ENCODE data around the gene PRTN3. TPM values are rescaled to one million over a fixed set of nuclear protein-coding genes. Genes with fewer than 3 reads are reported as not detected.

The PRTN3 gene
- total RNA-seq, 1 experiment from 2014 or later = not detected

DNA sequence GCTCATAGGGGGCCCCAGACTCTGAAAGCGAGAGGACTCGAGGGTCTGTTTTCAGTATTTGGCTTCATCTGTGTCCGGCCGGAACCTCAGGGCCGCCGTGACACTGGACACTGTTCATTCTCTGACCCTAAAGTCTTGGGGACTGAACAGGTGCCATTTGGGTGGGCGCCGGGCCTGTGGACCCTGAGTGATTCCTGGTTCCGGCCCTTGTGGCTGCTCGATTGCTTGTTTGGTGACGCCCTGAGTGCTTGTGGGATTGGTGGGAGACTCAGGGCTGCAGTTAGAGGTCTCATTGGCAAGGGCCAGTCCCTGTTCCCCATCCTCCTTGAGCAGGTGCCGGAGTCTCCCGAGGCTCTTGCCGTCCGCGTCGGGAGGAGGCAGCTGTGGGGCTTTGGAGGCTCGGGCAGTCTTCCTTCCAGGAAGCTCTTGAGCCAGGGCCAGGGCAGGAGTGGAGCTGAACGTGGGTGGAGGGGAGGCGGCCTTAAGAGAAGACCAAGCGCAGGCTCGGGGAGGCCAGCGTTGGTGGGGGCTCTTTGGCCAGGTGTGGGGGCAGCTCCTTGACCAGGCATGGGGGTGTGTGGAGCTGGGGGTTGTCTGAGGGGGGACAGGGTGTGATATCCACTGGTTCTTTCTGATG is 38.8 kb upstream of the PRTN3 start:
- intact Hi-C loops (cut with micrococcal nuclease) = no loop called here
- H3K27me3 Mint-ChIP-seq (ENCODE audit: insufficient read depth, unreplicated experiment) = no peaks in the 10 kb centered on the region
- ChIA-PET POLR2A (interaction anchor here (0.7 to 1.6 kb wide), 4 partner anchors 24 to 130 kb away, joined by 3 to 5 read pairs (median 3); partner anchors contain the start of genes MED16 and RNU6-9), CTCF (interaction anchor here (0.8 kb wide), 1 partner anchor 296 kb away, joined by 3 read pairs; no protein-coding TSS in a partner anchor)
- TF ChIP-seq, protein P1, sequence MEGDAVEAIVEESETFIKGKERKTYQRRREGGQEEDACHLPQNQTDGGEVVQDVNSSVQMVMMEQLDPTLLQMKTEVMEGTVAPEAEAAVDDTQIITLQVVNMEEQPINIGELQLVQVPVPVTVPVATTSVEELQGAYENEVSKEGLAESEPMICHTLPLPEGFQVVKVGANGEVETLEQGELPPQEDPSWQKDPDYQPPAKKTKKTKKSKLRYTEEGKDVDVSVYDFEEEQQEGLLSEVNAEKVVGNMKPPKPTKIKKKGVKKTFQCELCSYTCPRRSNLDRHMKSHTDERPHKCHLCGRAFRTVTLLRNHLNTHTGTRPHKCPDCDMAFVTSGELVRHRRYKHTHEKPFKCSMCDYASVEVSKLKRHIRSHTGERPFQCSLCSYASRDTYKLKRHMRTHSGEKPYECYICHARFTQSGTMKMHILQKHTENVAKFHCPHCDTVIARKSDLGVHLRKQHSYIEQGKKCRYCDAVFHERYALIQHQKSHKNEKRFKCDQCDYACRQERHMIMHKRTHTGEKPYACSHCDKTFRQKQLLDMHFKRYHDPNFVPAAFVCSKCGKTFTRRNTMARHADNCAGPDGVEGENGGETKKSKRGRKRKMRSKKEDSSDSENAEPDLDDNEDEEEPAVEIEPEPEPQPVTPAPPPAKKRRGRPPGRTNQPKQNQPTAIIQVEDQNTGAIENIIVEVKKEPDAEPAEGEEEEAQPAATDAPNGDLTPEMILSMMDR (IDR thresholded peaks at IDR 0.05; ENCODE audit: unreplicated experiment) = no peak
- no peaks in the 10 kb centered on the region for H3K9me3 Mint-ChIP-seq (ENCODE audit: unreplicated experiment)
- H3K4me3 Mint-ChIP-seq (ENCODE audit: unreplicated experiment) = peak overlapping the region; percentile 61
- no peak for DNase-seq (ENCODE audit: unreplicated experiment)
- H3K27ac Mint-ChIP-seq (ENCODE audit: low read depth, unreplicated experiment) = peak overlapping the region; percentile 46
- no TSS peak for BruUV-seq (replicated peaks)
- H3K4me1 Mint-ChIP-seq (ENCODE audit: insufficient read depth, unreplicated experiment) = peaks cover 33% of the 10 kb centered on the region
- H3K36me3 Mint-ChIP-seq (ENCODE audit: insufficient read depth, unreplicated experiment) = peaks cover 70% of the 10 kb centered on the region

DNA sequence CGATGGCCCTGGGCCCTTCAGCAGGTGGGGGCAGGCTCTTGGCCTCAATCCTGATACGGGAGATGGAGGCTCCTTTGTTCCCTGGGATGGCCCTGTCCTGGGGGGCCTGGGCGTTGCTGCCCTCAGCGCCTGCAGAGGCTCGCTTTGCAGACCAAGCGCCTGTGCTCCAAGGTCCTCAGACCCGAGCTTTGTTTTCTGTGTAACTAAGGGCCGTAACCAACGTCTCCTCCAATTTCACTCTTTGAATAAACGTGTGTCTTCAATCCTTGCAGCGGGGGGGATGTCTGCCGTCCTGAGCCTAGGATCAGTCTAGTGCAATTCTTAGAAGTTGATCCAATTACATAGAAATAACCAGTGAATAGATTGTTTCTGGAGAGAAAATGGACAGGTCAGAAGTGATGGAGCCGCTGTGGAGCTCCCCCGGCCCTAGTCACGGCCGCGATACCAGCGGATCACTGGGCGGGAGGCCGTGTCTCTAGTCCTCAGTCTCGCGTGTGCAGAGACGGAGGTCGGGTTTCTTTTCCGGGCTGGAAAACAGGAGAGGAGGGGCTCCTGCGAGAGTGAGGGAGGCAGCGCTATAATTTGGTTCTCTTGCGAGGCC is 38.2 kb upstream of the PRTN3 start:
- H3K27ac Mint-ChIP-seq (ENCODE audit: low read depth, unreplicated experiment) = peak overlapping the region; percentile 46
- CTCF ChIA-PET = interaction anchor here (0.6 to 0.8 kb wide), 2 partner anchors 178 to 295 kb away, joined by 3 to 5 read pairs; no protein-coding TSS in a partner anchor
- H3K27me3 Mint-ChIP-seq (ENCODE audit: insufficient read depth, unreplicated experiment) = no peaks in the 10 kb centered on the region
- TF ChIP-seq, protein P1 (IDR thresholded peaks at IDR 0.05; ENCODE audit: unreplicated experiment) = no peak
- peaks cover 33% of the 10 kb centered on the region for H3K4me1 Mint-ChIP-seq (ENCODE audit: insufficient read depth, unreplicated experiment)
- no peaks in the 10 kb centered on the region for H3K9me3 Mint-ChIP-seq (ENCODE audit: unreplicated experiment)
- H3K36me3 Mint-ChIP-seq (ENCODE audit: insufficient read depth, unreplicated experiment) = peaks cover 76% of the 10 kb centered on the region
- BruUV-seq (replicated peaks) = no TSS peak
- intact Hi-C loops (cut with micrococcal nuclease) = no loop called here
- no peak for DNase-seq (ENCODE audit: unreplicated experiment)
- peak overlapping the region; percentile 61 for H3K4me3 Mint-ChIP-seq (ENCODE audit: unreplicated experiment)
- POLR2A ChIA-PET = interaction anchor here (0.7 to 1.6 kb wide), 3 partner anchors 24 to 91 kb away, joined by 3 to 5 read pairs (median 3); partner anchors contain the start of genes MED16 and RNU6-9

DNA sequence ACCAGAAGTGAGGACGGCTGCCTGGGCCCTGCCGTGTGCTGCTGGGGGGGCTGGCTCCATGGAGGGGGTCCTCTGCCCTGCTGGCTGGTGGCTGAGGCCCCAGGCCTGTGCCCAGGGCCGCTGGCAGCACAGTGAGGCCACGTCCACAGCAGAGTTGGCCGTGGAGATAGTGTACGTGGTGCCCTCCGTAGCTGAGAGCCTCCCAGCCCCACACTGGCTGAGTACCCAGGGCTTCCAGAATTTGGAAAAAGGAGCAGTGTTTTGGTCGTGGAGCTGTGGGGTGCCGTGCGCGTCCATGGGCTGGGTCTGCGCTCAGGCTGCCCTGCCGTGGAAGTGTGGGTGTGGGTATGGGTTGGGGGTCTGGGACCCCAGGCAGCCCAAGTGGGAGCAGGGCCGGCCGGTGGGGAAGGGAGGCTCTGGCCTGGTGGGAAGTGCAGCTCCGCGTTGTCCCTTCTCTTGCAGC is 37.7 kb upstream of the PRTN3 start:
- intact Hi-C loops (cut with micrococcal nuclease) = no loop called here
- H3K36me3 Mint-ChIP-seq (ENCODE audit: insufficient read depth, unreplicated experiment) = peaks cover 81% of the 10 kb centered on the region
- no peaks in the 10 kb centered on the region for H3K27me3 Mint-ChIP-seq (ENCODE audit: insufficient read depth, unreplicated experiment)
- peaks cover 33% of the 10 kb centered on the region for H3K4me1 Mint-ChIP-seq (ENCODE audit: insufficient read depth, unreplicated experiment)
- BruUV-seq (replicated peaks) = no TSS peak
- no peak for DNase-seq (ENCODE audit: unreplicated experiment)
- no peaks in the 10 kb centered on the region for H3K9me3 Mint-ChIP-seq (ENCODE audit: unreplicated experiment)
- ChIA-PET CTCF (interaction anchor here (0.6 to 0.8 kb wide), 2 partner anchors 178 to 295 kb away, joined by 3 to 5 read pairs; no protein-coding TSS in a partner anchor), POLR2A (interaction anchor here (0.7 kb wide), 1 partner anchor 142 kb away, joined by 3 read pairs; no protein-coding TSS in a partner anchor)
- no peak overlapping the region for H3K27ac Mint-ChIP-seq (ENCODE audit: low read depth, unreplicated experiment)
- no peak overlapping the region for H3K4me3 Mint-ChIP-seq (ENCODE audit: unreplicated experiment)
- TF ChIP-seq, protein P1 (IDR thresholded peaks at IDR 0.05; ENCODE audit: unreplicated experiment) = no peak
